HepG2 (cell line): ENCODE data around the gene GARS1.

Experiments used
- ELF4 ChIP-seq: sonication (generic); formaldehyde crosslinking; IDR thresholded peaks from 2 replicates; pipeline ENCODE4 v1.5.0; 2020; ENCODE audit warnings: missing genetic modification reagents, mild to moderate bottlenecking, moderate library complexity, borderline replicate concordance
- FOXP1 ChIP-seq, 2 experiments: fragments of 450-650 bp in 1 of 2; IDR thresholded peaks; 2 replicates each; pipeline ENCODE4 v1.6.1; 2017 to 2018; ENCODE audit warnings: antibody characterized with exemption in 1 of 2
- MEF2D ChIP-seq: sonication (generic); formaldehyde crosslinking; IDR thresholded peaks from 2 replicates; pipeline ENCODE4 v1.5.1; 2020; ENCODE audit warnings: mild to moderate bottlenecking, missing genetic modification reagents
- POLR2AphosphoS5 ChIP-seq: IDR thresholded peaks from 2 replicates; pipeline ENCODE4 v1.6.1; 2012; ENCODE audit warnings: low read depth, low read length
- TF ChIP-seq, protein P1 (sequence below): sonication (generic); formaldehyde crosslinking; IDR thresholded peaks from one replicate; pipeline ENCODE4 v1.5.1; 2020; ENCODE audit warnings: mild to moderate bottlenecking, missing genetic modification reagents; ENCODE audit errors: not compliant biosample characterization

DNA sequence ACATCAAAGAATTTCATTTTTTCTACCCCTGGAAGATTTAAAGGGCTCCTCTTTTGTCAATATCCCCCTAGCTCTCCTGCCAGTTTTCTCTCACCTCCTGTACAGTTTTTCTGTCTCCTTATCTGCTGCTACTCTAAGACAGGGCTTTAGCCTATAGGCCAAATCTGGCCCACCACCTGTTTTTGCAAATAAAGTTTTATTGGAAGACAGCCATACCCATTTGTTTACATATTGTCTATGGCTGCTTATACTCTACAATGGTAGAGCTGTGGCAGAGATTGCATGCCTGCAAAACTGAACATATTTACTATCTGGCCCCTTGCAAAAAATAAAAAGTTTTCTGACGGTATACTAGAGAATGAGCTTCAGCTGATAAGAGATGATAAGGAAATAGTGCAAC is 37.4 kb upstream of the GARS1 start:
- TF ChIP-seq MEF2D (CRISPR knock-in tag), result no peak
- TF ChIP-seq ELF4 (CRISPR knock-in tag), result no peak
- TF ChIP-seq, protein P1, sequence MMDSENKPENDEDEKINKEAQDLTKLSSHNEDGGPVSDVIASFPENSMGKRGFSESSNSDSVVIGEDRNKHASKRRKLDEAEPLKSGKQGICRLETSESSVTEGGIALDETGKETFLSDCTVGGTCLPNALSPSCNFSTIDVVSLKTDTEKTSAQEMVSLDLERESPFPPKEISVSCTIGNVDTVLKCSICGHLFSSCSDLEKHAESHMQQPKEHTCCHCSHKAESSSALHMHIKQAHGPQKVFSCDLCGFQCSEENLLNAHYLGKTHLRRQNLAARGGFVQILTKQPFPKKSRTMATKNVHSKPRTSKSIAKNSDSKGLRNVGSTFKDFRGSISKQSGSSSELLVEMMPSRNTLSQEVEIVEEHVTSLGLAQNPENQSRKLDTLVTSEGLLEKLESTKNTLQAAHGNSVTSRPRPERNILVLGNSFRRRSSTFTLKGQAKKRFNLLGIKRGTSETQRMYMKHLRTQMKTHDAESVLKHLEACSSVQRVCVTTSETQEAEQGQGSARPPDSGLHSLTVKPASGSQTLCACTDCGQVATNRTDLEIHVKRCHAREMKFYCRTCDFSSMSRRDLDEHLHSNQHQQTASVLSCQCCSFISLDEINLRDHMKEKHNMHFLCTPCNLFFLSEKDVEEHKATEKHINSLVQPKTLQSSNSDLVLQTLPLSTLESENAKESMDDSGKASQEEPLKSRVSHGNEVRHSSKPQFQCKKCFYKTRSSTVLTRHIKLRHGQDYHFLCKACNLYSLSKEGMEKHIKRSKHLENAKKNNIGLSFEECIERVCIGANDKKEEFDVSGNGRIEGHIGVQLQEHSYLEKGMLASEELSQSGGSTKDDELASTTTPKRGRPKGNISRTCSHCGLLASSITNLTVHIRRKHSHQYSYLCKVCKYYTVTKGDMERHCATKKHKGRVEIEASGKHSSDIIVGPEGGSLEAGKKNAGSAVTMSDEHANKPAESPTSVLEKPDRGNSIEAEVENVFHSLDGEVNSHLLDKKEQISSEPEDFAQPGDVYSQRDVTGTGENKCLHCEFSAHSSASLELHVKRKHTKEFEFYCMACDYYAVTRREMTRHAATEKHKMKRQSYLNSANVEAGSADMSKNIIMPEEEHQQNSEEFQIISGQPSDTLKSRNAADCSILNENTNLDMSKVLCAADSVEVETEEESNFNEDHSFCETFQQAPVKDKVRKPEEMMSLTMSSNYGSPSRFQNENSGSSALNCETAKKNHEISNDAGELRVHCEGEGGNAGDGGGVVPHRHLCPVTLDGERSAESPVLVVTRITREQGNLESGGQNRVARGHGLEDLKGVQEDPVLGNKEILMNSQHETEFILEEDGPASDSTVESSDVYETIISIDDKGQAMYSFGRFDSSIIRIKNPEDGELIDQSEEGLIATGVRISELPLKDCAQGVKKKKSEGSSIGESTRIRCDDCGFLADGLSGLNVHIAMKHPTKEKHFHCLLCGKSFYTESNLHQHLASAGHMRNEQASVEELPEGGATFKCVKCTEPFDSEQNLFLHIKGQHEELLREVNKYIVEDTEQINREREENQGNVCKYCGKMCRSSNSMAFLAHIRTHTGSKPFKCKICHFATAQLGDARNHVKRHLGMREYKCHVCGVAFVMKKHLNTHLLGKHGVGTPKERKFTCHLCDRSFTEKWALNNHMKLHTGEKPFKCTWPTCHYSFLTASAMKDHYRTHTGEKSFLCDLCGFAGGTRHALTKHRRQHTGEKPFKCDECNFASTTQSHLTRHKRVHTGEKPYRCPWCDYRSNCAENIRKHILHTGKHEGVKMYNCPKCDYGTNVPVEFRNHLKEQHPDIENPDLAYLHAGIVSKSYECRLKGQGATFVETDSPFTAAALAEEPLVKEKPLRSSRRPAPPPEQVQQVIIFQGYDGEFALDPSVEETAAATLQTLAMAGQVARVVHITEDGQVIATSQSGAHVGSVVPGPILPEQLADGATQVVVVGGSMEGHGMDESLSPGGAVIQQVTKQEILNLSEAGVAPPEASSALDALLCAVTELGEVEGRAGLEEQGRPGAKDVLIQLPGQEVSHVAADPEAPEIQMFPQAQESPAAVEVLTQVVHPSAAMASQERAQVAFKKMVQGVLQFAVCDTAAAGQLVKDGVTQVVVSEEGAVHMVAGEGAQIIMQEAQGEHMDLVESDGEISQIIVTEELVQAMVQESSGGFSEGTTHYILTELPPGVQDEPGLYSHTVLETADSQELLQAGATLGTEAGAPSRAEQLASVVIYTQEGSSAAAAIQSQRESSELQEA, result no peak
- no peak for TF ChIP-seq FOXP1 (IDR thresholded peaks at IDR 0.05)
- TF ChIP-seq FOXP1 (CRISPR knock-in tag; IDR thresholded peaks at IDR 0.05), result no peak
- no peak for TF ChIP-seq POLR2AphosphoS5
